ENCODE measurements around the gene BCAP31.

BCAP31 gene

DNA sequence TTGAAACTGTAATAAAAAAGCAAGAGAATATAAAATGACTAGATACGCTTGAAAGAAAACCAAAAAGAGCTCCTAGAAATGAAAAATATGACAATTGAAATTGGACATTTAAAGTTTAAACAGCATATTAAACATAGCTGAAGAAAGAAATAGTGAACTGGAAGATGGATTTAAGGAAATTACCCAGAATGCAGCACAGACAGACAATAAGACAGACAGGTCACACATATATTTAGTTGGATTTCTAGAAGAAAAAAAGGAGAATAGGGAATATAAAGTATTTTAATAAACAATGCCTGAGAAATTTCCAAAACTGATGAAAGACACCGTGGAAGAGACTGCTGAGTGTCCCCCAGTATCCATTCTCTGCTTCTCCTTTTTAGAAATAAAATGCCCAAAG lies 70.6 kb downstream of the BCAP31 start:
- TF ChIP-seq, protein P1, sequence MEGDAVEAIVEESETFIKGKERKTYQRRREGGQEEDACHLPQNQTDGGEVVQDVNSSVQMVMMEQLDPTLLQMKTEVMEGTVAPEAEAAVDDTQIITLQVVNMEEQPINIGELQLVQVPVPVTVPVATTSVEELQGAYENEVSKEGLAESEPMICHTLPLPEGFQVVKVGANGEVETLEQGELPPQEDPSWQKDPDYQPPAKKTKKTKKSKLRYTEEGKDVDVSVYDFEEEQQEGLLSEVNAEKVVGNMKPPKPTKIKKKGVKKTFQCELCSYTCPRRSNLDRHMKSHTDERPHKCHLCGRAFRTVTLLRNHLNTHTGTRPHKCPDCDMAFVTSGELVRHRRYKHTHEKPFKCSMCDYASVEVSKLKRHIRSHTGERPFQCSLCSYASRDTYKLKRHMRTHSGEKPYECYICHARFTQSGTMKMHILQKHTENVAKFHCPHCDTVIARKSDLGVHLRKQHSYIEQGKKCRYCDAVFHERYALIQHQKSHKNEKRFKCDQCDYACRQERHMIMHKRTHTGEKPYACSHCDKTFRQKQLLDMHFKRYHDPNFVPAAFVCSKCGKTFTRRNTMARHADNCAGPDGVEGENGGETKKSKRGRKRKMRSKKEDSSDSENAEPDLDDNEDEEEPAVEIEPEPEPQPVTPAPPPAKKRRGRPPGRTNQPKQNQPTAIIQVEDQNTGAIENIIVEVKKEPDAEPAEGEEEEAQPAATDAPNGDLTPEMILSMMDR (conservative IDR thresholded peaks at IDR 0.05): no peak
- H3K27ac ChIP-seq: no peak overlapping the region

DNA sequence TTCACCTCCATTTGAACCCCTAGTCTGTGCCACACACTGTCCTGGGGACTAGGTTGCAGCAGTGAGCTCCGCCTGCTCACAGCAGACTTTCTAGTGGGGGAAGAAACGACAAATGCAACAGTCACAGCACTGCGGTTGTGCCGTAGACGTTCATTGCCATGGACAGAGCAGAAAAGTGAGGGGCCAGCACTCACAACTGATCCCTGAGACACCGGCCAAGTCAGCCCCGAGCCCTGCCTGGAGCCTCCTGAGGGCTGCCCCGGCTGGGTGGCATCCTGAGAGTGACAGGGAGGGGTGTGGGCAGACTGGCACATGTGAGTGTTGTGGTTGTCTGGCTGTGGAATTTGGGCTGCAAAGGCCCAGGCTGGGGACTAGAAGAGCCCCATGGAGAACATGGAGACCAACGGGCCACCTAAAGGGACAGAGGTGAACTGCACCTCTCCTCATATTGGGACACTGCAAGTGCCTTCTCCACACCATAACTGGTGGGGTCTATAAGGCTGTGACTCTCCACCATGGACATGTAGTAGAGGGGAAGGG lies 72.6 kb downstream of the BCAP31 start:
- no peak overlapping the region for H3K27ac ChIP-seq
- TF ChIP-seq, protein P1 (conservative IDR thresholded peaks at IDR 0.05): no peak; the same call in 1 of the 2 replicates

DNA sequence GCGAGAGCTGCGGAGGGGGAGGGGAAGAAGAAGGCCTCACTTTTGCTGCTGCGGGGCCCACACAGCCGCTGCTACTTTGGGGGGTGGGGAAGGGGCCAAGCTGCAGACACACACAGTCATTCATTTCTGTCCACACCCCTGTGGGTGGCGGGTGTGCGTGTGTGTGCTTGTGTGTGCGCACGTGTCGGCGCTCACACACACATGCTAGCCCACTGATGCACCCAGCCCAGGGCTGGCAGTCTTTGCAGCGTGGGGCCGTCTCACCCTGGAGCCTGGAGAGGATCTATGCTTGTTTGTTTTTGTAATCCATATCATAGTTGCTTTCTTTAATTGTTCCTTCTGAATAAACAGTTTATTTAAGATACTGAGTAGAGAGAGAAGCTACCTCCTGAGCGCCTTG lies 73.2 kb downstream of the BCAP31 start:
- H3K27ac ChIP-seq: no peak overlapping the region
- TF ChIP-seq, protein P1 (conservative IDR thresholded peaks at IDR 0.05): no peak
